GM12865 (cell line): ENCODE data around the gene RCAN2.
A peak's percentile ranks its signal among the peaks of the same experiment; 100 is the strongest.

Experiments used
- DNase-seq: peaks from one replicate; pipeline ENCODE4 v3.0.0; 2010; ENCODE audit warnings: low read depth
- H3K4me3 ChIP-seq: 2 replicates; pipeline ENCODE4 v1.5.1; 2011; ENCODE audit warnings: mild to moderate bottlenecking, low read depth, low read length, control low read depth
- CTCF ChIP-seq: IDR thresholded peaks from 2 replicates; pipeline ENCODE4 v1.5.1; 2011; ENCODE audit warnings: low read length, control low read depth, low read depth, inconsistent platforms; ENCODE audit not compliant: insufficient read depth; ENCODE audit errors: missing control alignments

The RCAN2 gene

GRCh38 chr6:46191961-46192360 lies 299.3 kb downstream of the RCAN2 start:
- TF ChIP-seq CTCF: no peak
- DNase-seq: no peak
- no peak overlapping the region for H3K4me3 ChIP-seq

GRCh38 chr6:46190889-46191288 lies 300.4 kb downstream of the RCAN2 start:
- no peak overlapping the region for H3K4me3 ChIP-seq
- no peak for DNase-seq
- no peak for TF ChIP-seq CTCF

GRCh38 chr6:46189726-46190125 lies 301.5 kb downstream of the RCAN2 start:
- no peak overlapping the region for H3K4me3 ChIP-seq
- DNase-seq: no peak
- no peak for TF ChIP-seq CTCF

- DNase-seq: no peak
- H3K4me3 ChIP-seq: no peak overlapping the region
- no peak for TF ChIP-seq CTCF
These were observed 304.7 kb downstream of the RCAN2 start for GRCh38 chr6:46186583-46186982.

- DNase-seq: no peak
- TF ChIP-seq CTCF: no peak
- H3K4me3 ChIP-seq: no peak overlapping the region
These were observed 307.1 kb downstream of the RCAN2 start for GRCh38 chr6:46184114-46184513.

GRCh38 chr6:46175976-46176375 lies 315.3 kb downstream of the RCAN2 start:
- peak; percentile 5 for DNase-seq
- TF ChIP-seq CTCF: no peak
- H3K4me3 ChIP-seq: no peak overlapping the region

GRCh38 chr6:46175446-46175845 lies 315.8 kb downstream of the RCAN2 start:
- DNase-seq: peak; percentile 73
- H3K4me3 ChIP-seq: no peak overlapping the region
- no peak for TF ChIP-seq CTCF
